8988T (cell line): ENCODE results near the gene PMM2.
"Not testable (repeated sequence)": the region's sequence is repeated elsewhere in the genome, so short reads cannot be mapped to it uniquely, and the experiment has no call there.

Experiments
- DNase-seq: peaks from one replicate; pipeline ENCODE4 v3.0.0; 2011

The PMM2 gene

DNA sequence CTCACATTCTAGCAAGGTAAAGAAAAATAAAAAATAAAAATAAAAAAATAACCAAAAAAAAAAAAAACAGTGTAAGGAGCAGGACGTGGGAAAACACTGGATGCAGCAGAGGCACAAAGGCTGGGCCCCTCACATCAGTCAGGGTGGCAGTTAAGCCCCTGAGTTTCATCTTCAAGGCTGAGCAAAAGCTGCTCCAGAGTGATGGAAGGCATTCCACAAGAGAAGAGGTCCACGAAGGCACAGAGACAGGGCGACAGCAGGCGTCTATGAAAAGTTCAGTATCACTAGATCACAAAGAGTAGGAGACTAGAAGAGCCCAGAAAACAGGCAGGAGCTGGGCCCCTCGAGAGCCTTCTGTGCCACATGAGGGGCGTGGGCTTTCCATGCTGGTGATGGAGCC, 12.2 kb upstream of the PMM2 start:
- no peak for DNase-seq

- DNase-seq: not testable (repeated sequence)
Measured at GRCh38 chr16:8786316-8786715, 11.3 kb upstream of the PMM2 start.

DNA sequence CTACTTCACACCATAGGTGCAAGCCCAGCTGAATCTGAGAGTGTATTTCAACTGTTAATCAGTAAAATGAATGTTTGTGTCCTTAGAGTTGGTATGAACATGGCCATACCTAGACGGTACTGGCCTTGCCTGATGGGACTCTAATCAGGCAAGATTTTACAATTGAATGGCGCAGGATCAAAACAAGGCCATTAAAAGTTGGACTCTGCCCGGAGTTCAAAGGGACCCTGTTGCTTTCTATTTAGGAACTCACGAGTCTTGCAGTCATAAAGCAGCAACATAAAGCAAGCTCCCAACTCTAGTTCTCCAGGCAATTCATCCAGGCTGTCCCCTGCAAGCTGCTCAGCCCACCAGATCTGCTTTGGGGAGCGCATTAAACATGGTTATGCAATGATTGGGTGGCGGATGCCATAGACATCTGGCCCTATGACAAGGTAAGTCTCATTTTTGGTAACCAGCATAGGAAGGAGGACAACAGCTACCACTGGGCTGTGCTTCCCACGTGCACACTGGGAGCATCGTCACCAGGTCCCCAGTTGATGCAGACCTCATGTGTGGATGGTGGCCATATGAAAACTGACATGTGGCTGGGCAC, 9.0 kb upstream of the PMM2 start:
- DNase-seq: no peak

DNA sequence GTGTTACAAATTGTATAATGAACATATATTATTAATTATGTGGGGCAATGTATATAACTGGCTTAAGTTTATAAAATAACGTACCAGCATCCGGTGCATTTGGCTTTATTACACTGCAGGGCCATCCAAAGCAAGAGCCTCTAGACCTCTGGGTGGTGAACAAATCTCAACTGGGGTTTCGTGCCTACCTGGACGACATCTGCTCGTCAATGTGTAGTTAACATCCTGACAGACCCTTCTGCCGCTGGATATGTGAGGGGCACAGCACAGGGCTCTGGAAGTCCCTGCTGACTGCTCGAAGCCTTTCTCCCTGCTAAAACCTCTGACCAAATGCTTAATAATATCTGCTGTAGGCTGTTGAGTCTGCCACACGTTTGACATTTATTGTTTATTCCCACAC, 2.5 kb upstream of the PMM2 start:
- DNase-seq: no peak

- DNase-seq: no peak
Measured at GRCh38 chr16:8795818-8796217, 1.8 kb upstream of the PMM2 start.

DNA sequence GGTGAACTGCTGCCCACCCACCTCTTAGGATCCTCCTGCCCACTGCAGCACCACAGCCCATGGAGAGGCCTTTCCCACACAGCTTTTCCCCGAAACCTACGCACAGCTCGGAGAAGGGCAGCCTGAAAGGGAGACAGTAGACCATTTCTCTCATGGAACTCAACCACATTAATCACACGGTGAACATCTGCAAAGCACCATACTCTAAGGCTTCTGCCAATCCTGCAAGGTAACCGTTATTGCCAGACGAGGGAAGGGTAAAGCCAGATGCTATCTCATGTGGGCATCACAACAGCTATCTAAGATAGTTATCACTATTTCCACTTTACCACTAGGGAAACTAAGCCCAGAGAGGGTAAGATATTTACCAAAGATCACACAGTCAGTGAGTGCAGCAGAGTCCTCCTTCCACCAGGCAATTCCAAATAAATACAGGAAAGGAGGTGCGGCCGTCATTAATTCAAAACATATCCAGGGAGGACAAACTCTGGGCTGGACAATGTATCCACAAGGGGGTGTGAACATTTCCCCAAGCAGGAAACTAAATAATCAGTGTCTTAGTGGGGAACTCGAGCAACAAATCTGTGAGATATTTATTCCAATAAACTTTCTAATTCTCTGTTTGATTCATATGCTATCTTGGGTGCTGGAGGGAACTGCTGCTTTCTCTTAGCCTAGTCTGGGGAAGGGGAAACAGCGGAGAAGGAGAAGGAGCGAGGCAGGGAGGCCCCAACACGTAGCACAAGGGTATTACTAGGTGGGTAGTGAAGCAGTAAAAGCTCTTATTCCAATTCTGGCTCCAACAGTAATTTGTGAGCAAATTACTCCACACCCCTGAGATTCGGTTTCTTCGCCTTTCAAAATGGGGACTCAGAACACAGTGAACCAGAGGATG, 923 bp upstream of the PMM2 start:
- DNase-seq: no peak

GRCh38 chr16:8798174-8798527, 512 bp downstream of the PMM2 start:
- DNase-seq: no peak

DNA sequence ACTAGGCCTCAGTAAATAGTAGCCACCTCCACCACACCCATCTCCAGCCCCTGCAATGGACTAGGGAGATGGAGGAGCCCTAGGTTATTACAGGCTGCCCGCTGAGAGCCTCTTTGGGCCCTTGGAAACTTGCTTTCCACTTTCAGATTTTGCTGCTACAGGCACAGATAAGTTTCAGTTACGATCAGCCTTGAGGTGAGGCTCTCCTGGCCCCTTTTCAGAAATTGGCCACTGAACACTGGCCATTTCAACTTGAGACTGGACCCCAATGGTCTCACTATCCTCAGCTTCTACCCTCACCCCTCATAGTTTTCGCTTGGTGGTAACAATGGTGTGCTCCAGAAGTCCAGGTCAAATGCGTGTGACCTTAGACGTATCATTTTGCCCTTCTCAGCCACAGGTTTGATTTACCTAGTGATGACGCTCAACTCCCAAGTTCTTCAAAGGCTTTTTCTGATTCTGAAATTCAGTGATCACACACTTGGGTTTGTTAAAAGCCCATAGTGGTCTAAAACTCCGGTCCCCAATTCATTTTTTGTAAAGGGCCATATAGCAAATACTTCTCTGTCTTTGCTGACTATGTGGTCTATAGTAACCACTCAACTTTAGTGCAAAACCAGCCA, 1.0 kb downstream of the PMM2 start:
- no peak for DNase-seq

DNA sequence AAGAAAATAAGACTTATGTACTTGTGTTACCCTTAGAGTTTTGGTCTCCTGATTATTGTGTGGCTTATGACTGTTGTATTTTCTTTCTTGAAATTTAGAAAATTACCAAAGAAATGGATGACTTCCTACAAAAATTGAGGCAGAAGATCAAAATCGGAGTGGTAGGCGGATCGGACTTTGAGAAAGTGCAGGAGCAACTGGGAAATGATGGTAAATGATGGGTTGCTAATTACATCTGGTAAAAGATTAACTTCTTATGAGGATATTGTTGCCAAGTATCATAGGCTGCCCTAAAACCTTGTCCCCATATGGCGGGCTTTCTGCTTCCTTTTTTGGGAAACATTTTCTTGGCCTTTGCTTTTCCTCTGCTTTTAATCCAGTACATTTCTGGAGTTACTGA, 4.1 kb downstream of the PMM2 start:
- DNase-seq: no peak

DNA sequence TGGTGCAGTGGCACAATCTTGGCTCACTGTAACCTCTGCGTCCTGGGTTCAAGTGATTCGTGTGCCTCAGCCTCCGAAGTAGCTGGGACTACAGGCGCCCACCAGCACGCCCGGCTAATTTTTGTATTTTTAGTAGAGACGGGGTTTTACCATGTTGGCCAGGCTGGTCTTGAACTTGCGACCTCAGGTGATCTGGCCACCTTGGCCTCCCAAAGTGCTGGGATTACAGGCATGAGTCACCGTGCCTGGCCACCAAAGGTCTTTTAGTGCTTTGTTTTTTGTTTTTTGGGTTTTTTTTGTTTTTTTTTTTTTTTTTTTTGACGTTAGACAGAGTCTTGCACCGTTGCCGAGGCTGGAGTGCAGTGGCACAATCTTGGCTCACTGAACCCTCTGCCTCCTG, 6.1 kb downstream of the PMM2 start:
- not testable (repeated sequence) for DNase-seq

DNA sequence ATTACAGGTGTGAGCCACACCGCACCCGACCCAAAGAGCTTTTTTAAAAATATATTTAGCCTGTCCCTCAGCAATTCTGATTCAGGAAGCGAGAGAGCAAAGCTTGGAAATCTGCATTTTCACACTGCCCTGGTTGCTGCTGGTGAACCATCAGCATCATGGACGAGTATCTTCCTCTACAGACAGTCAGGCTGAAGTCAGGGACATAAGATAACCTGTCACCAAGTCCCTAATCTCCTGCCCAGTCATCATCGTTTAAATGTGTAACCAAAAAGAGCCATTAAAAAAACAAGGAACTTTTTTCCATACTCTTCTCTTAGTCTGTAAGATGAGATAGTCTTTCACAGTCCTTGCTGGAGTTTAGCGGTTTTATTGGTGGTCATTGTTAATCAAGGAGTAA, 6.7 kb downstream of the PMM2 start:
- DNase-seq: no peak

GRCh38 chr16:8806272-8806983, 8.8 kb downstream of the PMM2 start:
- no peak for DNase-seq

DNA sequence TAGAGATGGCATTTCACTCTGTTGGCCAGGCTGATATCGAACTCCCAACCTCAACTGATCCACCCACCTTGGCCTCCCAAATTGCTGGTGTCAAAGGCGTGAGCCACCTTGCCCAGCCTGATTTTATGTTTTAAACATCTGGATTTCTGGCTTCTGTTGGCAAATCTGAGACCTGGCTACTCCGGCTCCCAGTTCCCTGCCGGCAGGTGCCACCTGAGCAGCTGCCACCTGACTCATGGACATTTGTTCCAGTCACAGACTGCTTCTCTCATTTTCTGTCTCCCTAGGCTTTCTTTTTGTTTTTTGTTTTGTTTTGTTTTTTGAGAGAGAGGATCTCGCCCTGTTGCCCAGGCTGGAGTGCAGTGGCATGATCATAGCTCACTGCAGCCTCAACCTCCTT, 9.6 kb downstream of the PMM2 start:
- no peak for DNase-seq

- no peak for DNase-seq
Measured at GRCh38 chr16:8808009-8808408, 10.4 kb downstream of the PMM2 start.

- DNase-seq: no peak
Measured at GRCh38 chr16:8808613-8809353, 11.1 kb downstream of the PMM2 start.

DNA sequence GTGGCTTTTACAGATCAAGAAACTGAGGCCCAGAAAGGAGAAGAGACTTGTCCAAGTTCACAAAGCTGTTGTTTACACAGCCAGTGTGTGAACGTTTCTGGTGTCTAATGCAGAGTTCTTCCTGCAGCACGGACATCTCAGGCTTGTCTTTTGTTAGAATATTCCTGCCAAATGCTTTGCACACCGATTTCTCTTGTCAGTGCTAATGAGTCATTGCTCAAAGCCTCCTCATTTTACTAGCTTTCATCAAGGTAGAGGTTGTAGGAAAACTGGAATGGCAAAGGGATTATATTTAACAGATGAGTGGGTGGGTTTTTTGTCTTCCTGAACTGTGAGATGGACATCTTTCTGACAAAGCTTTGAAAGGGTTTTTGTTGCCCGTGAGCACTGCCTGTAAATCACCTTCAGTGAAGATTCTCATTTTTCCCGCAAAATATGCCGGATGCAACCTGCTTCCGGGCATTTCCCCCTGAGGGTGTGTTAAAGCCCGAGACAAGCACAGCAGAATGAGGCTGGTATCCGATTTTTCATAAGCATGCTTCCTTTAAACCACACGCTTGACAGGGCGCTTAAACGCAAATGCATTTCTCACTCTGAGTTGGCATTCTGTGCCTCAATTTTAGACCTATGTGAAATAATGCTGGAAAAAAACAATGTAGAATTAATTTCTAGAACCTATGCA, 14.7 kb downstream of the PMM2 start:
- DNase-seq: no peak

DNA sequence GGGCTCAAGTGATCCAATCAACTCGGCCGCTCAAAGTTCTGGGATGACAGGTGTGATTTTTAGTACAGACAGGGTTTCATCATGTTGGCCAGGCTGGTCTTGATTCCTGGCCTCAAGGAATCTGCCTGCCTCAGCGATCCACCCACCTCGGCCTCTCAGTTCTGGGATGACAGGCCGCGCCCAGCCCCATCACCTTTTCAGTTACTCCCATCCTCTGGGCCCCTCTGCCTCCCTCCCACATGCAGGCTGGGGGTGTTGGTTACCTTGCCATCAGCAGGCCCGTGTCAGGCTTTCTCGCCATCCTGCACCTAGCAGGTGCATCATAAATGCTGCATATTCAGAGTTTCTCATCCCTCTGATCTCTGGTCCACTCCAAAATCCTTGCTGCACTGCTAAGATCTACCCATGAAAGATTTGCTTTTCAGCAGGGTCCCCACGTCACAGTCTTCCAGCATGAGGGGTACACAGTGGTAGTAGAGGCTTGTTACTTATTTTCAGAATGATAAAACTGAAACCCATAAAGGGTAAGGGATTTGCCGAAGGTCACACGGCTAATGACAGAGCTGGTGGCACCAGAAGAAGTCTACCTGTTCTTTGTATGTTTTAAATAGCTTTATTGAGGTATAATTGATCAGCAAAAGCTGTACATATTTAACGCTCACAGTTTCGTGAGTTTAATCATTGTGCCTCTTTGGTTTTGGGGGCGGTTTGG, 16.6 kb downstream of the PMM2 start:
- no peak for DNase-seq

GRCh38 chr16:8816967-8817655, 19.5 kb downstream of the PMM2 start:
- no peak for DNase-seq

GRCh38 chr16:8818504-8819270, 21.0 kb downstream of the PMM2 start:
- DNase-seq: no peak

- no peak for DNase-seq
Measured at GRCh38 chr16:8819411-8820034, 21.9 kb downstream of the PMM2 start.
